ENCODE data around the gene RNF10. TPM values are rescaled to one million over a fixed set of nuclear protein-coding genes. Genes with fewer than 3 reads are reported as not detected.

The RNF10 gene
- total and polyA plus RNA-seq, 2 of the 4 experiments (the other 2 are of a cell fraction): 44.4 to 95.0 TPM

DNA sequence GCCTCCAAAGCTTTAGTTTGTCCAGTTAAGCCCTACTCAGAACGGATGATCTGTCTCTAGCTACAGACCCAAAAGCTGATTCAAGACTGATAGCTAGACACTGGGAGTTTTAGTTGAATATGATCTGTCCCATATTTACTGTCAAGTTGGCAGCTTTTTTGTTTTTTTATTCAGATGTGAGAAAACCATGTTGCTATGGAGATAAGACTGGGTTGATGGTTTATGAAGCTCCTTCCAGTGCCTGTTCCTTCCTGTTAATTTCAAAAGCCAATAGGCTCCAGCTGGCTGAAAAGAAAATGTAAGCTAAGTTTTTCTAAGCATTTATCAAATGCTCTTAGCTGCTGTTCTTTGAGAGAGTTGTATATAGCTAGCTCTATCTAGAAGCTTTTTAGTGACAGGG lies 33.6 kb upstream of the RNF10 start:
- ATAC-seq (ENCODE audit: low read depth): no peak
- intact Hi-C loops (cut with micrococcal nuclease): no loop called here
- TF ChIP-seq MXI1 (IDR thresholded peaks at IDR 0.05; ENCODE audit: borderline replicate concordance, low read depth, low read length): no peak
- TF ChIP-seq CTCF (conservative IDR thresholded peaks at IDR 0.05; ENCODE audit: low read depth, low read length): no peak
- no peak for TF ChIP-seq RFX5 (IDR thresholded peaks at IDR 0.05; ENCODE audit: low read depth, low read length)
- TF ChIP-seq USF2 (IDR thresholded peaks at IDR 0.05; ENCODE audit: low read depth, low read length): no peak
- TF ChIP-seq NFE2L2 (IDR thresholded peaks at IDR 0.05; ENCODE audit: low read depth, low read length): no peak
- no peak for TF ChIP-seq ELK1 (IDR thresholded peaks at IDR 0.05; ENCODE audit: borderline replicate concordance, low read depth, low read length)
- no peak for TF ChIP-seq SMC3 (IDR thresholded peaks at IDR 0.05; ENCODE audit: low read depth, low read length)
- TF ChIP-seq RAD21 (IDR thresholded peaks at IDR 0.05; ENCODE audit: low read length): no peak
- TF ChIP-seq MAZ (IDR thresholded peaks at IDR 0.05; ENCODE audit: borderline replicate concordance, low read depth, low read length): no peak
- no peak for TF ChIP-seq BHLHE40 (IDR thresholded peaks at IDR 0.05; ENCODE audit: low read depth, low read length)
- no peak for TF ChIP-seq CHD1 (IDR thresholded peaks at IDR 0.05; ENCODE audit: low read depth, low read length)
- no peak for TF ChIP-seq CEBPB (IDR thresholded peaks at IDR 0.05; ENCODE audit: low read depth, low read length)
- TF ChIP-seq RCOR1 (IDR thresholded peaks at IDR 0.05; ENCODE audit: insufficient replicate concordance, low read length): no peak
- no peak overlapping the region for H3K4ac ChIP-seq (ENCODE audit: low read depth, low read length)
- no peak overlapping the region for H2AK5ac ChIP-seq (ENCODE audit: low read depth, low read length)
- no peak overlapping the region for H4K91ac ChIP-seq (ENCODE audit: insufficient read depth, low read depth, low read length)
- ChIA-PET CTCF (no interaction called here), POLR2A (ENCODE audit: unreplicated experiment) (no interaction called here)
- H3K9me1 ChIP-seq (ENCODE audit: insufficient read depth, low read length): no peaks in the 10 kb centered on the region
- H3K56ac ChIP-seq (ENCODE audit: extremely low read depth, insufficient read depth, low read length): no peak overlapping the region
- no peaks in the 10 kb centered on the region for H3K27me3 ChIP-seq (ENCODE audit: control insufficient read depth, insufficient read depth, low read length)
- H2BK5ac ChIP-seq (ENCODE audit: low read depth, low read length, poor library complexity, severe bottlenecking): no peak overlapping the region
- no peaks in the 10 kb centered on the region; the same call in 1 of the 2 replicates for H3K4me1 ChIP-seq (ENCODE audit: control insufficient read depth, insufficient read depth, low read length)
- no peak overlapping the region for H3K4me3 ChIP-seq (ENCODE audit: insufficient read depth, low read depth, low read length)
- H2BK15ac ChIP-seq (ENCODE audit: low read depth, low read length): no peak overlapping the region
- no peaks in the 10 kb centered on the region for H3K9me3 ChIP-seq (ENCODE audit: control insufficient read depth, insufficient read depth, low read length)
- H3K14ac ChIP-seq (replicated peaks; ENCODE audit: low read depth, low read length): no peak overlapping the region
- dilution Hi-C loops (cut with HindIII; ENCODE audit: low sequenced_read_pairs, unreplicated experiment): no loop called here
- H4K8ac ChIP-seq (ENCODE audit: low read depth in 2 of 2, low read length in 2 of 2): no peak overlapping the region
- no peak overlapping the region for H3K18ac ChIP-seq (ENCODE audit: low read depth, low read length)
- H4K20me1 ChIP-seq (ENCODE audit: insufficient read depth, low read length): peaks cover 27% of the 10 kb centered on the region
- H3K9ac ChIP-seq (ENCODE audit: low read depth, low read length): no peak overlapping the region
- no peak overlapping the region for H3K4me2 ChIP-seq (ENCODE audit: low read depth, low read length)
- peak; percentile 30 for DNase-seq
- BruUV-seq (replicated peaks): no TSS peak
- H3K36me3 ChIP-seq (ENCODE audit: control insufficient read depth, insufficient read depth, low read length): peaks cover 18% of the 10 kb centered on the region
- in situ Hi-C loops (cut with MboI; ENCODE audit: low sequenced_read_pairs): no loop called here
- no peak overlapping the region for H3K23ac ChIP-seq (ENCODE audit: low read depth, low read length)
- H2AFZ ChIP-seq (replicated peaks; ENCODE audit: low read length, poor library complexity): no peak overlapping the region
- no peak overlapping the region for H4K5ac ChIP-seq (ENCODE audit: low read depth, low read length)
- no peak overlapping the region for H2AK9ac ChIP-seq (replicated peaks; ENCODE audit: low read depth, low read length, poor library complexity)
- no peak overlapping the region for H2BK120ac ChIP-seq (ENCODE audit: low read depth, low read length)
- H3K27ac ChIP-seq (ENCODE audit: insufficient read depth, low read length): no peak overlapping the region
- H3K79me1 ChIP-seq (ENCODE audit: low read depth in 1 of 2, low read length in 2 of 2): peaks cover 4 to 23% of the 10 kb centered on the region in 2 experiments
- H2BK20ac ChIP-seq (ENCODE audit: low read depth, low read length): no peak overlapping the region
- WGBS, 2 experiments (ENCODE audit: extremely low coverage in 2 of 2, insufficient read length in 1 of 2): 60% methylated on average over 1 of the region's 1 CpG; no CpG with 5 or more reads in 1 of the 2 experiments

Measured in IMR-90 (cell line).